Endometrium (tissue), 2 donors: ENCODE results near the gene OR14A16.

Source experiments
- FAIRE-seq: peaks from 2 replicates; lab custom pipeline; 2012; peaks lifted over from hg19 to GRCh38; lab: Jason Lieb, UNC
- donor health status: control.
- donor health status: control.

The OR14A16 gene, protein sequence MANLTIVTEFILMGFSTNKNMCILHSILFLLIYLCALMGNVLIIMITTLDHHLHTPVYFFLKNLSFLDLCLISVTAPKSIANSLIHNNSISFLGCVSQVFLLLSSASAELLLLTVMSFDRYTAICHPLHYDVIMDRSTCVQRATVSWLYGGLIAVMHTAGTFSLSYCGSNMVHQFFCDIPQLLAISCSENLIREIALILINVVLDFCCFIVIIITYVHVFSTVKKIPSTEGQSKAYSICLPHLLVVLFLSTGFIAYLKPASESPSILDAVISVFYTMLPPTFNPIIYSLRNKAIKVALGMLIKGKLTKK

DNA sequence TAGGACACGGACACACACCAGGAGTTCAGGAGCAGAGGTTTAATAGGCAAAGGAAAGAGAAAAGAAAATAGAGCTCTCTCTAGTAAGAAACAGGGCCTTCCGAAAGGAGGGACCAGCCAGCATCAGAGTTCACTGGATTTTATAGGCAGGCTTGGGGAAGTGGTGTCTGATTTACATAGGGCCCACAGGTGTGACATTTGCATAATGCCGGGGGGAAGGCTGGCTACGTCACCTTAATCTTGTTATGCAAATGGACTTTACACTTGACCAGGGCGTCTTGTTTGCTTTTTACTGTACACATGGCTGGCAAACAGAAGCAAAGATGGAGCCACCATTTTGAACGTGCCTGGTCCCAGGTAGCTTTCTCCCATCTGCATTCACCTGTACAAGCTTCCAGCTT lies at the start of gene OR14A16:
TSS of gene OR14A16 (minus strand) at position 97 of the 400 bp plus-strand sequence. CDS start 8,390 bp downstream, outside the sequence.
- no peak for FAIRE-seq

DNA sequence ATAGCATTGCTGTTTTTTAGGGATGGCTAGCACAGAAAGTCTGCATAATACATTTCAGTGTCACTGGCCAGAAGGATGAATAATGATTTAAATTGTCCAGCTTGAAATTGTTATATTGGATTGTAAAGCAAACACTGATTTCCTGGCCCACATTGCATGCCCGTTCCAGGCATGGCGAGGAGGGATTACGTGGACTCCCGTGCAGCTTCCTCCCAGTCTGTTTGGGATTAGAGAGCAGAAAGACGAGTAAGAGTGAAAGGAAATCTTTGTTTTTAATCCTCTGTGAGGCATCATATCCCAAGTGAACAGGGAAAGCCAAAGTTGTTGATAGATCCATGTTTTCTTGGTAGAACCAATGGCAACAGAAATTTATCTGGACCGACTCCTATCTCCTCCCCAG lies 41.5 kb upstream of the OR14A16 start:
- no peak for FAIRE-seq

DNA sequence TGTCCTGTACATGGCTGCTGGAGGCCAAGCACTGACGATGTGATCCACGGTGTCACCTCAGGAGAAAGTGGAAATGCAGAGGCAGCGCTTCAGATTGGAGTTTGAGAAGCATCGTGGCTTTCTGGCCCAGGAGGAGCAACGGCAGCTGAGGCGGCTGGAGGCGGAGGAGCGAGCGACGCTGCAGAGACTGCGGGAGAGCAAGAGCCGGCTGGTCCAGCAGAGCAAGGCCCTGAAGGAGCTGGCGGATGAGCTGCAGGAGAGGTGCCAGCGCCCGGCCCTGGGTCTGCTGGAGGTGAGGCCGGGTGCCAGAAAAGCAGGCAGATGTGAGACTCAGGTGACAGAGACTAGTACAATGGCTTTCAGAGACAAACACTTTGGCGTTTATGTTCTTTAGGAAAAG lies 40.7 kb upstream of the OR14A16 start:
- no peak for FAIRE-seq

DNA sequence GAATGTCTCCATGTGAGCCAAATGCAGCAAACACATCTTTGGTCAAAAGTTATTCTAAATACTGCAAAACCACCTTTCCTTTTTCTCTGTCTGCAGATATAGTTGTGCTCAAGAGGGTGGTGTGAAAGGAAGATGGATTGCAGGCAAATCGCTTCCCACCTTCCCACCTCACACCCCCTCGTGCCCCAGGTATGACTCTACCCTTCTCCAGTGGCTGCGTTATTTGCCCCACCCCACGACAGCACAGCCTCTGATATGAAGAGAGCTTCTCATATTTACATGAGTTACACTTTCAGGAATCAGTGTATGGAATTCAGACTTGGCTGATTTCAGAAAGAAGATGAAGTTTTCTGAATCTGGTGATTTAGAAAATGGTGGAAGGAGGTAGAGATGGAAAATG lies 38.8 kb upstream of the OR14A16 start:
- FAIRE-seq = no peak

GRCh38 chr1:247857985-247858619 lies 34.2 kb upstream of the OR14A16 start:
- FAIRE-seq = no peak

DNA sequence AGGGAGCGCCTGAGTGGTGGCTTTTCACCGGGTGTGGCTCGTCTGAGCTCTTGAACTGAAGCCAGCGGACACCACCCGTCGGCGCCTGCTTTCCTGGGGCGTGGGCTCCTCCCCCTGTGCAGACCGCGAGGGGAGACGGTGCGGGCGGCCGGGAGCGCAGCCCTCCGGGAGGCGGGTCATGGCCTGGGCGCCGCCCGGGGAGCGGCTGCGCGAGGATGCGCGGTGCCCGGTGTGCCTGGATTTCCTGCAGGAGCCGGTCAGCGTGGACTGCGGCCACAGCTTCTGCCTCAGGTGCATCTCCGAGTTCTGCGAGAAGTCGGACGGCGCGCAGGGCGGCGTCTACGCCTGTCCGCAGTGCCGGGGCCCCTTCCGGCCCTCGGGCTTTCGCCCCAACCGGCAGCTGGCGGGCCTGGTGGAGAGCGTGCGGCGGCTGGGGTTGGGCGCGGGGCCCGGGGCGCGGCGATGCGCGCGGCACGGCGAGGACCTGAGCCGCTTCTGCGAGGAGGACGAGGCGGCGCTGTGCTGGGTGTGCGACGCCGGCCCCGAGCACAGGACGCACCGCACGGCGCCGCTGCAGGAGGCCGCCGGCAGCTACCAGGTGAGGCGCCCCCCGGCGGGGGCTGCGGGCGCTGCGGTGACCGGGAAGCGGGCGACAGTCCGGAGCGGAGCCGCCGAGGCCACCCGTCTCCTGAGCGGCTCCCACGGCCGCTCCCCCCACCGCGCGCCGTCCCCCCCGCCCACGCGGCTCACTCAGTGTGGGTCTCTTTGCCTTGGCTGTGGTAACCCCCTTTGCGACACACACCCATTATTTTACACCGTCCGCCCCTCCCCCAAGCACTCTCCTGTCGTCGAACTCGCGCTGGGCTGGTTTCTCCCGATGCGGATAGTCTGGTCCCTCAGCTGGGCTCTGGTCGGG lies 33.4 kb upstream of the OR14A16 start, which contains the start of gene TRIM58:
TSS of gene TRIM58 (plus strand) at position 119 of the 916 bp plus-strand sequence. CDS start at position 179, 60 bp downstream.
- FAIRE-seq = no peak

DNA sequence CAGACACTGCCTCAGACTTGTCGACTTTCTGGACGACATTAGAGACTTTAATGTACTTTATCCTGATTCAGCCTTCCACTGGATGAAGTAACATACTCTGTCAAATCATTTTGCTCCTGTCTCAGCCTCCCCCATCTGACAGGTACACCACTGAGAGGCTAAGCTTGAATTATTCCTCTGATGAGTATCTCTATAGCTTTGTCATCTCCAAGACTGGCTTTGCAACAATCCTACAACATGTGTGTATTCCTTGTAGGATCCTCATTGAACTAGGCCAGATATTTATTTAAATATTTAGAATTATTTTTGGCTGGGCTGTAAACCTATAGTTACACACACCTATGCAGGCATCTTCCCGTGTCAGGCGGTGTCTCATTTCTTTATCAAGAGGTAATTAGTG lies 32.0 kb upstream of the OR14A16 start:
- no peak for FAIRE-seq

GRCh38 chr1:247854899-247855545 lies 31.1 kb upstream of the OR14A16 start:
- no peak for FAIRE-seq

GRCh38 chr1:247849616-247850015 lies 25.7 kb upstream of the OR14A16 start:
- FAIRE-seq = no peak

DNA sequence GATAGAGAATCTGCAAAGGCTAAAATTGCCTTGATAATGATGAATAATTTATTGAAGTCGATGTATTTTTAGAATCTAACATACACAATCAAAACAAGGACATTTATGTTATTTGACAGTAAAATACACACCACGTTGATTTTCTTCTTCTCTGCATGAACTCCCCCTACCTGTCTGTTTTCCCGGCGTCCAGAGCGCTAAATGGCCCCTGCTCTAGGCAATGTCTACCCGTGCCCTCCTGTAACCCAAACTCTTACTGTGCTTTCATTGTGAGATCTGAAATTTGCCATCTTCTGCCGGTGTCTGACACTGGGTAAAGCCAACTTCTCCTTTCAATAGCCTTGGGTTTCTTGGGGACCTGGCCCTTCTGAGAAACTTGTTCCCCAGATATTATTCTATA lies 24.4 kb upstream of the OR14A16 start:
- FAIRE-seq = no peak

GRCh38 chr1:247845693-247846017 lies 21.7 kb upstream of the OR14A16 start:
- no peak for FAIRE-seq

GRCh38 chr1:247845011-247845692 lies 21.2 kb upstream of the OR14A16 start:
- no peak for FAIRE-seq

- FAIRE-seq = no peak
Observed at GRCh38 chr1:247843411-247843810, 19.5 kb upstream of the OR14A16 start.

DNA sequence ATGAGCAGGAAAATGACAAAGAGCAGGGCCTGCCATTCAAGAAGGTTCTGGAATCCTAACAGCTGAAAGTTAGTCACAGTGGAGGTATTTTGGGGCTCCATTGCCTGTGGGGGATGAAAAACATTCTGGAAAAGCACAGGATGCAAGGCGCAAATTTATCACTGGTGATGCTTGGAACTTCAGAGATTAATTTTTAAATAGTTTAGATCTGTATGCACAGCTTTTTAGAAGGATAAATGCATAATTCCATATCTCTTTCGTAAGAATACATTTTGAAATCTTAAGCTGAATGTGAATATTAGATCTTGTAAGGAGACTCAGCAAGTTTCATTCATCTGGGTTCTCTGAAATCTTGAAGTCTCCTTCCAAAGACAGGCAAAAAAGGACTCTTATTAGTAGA lies 17.9 kb upstream of the OR14A16 start, which contains the start of gene OR11L1:
TSS of gene OR11L1 (minus strand) at position 101 of the 400 bp plus-strand sequence. CDS start at position 101, 0 bp downstream.
- no peak for FAIRE-seq

GRCh38 chr1:247840818-247841217 lies 16.9 kb upstream of the OR14A16 start:
- no peak for FAIRE-seq

GRCh38 chr1:247833601-247834000 lies 9.7 kb upstream of the OR14A16 start:
- FAIRE-seq = no peak

- FAIRE-seq = no peak
Observed at GRCh38 chr1:247829656-247830055, 5.7 kb upstream of the OR14A16 start.

DNA sequence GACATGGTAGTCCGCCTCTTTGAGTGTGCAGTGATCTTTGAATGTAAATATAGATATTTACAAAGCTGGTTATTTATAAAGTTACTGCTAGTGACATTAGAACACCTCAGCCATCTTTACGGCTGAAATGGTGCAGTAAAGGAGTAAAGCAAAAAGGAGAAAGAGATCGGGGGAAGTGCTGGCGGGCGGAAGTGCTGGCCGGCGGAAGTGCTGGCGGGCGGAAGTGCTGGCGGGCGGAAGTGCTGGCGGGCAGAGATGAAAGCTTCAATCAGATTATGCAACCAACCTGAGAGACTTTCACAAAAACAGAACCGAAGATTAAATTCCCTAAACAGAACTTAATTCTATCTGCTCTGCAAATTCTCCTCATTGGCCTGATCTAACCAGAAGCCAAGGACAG lies 1.4 kb upstream of the OR14A16 start:
- no peak for FAIRE-seq

DNA sequence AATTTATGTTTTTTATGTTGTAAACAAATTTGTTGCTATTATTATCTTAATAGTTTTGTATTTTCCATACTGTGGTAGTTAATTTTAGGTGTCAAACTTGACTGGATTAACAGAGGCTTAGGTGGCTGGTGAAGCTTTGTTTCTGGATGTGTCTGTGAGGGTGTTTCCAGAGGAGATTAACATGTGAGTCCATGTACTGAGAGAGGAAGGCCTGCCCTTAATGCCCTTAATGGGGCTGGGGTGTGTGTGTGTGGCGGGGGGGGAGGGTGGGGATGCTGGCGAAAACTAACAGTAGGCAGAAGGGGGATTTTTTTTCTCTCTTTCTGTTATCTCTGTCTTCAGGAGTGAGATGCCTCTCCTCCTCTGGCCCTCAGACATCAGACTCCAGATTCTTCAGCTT lies 1.9 kb downstream of the OR14A16 start:
- FAIRE-seq = no peak

- no peak for FAIRE-seq
Observed at GRCh38 chr1:247812637-247813036, 11.3 kb downstream of the OR14A16 start.

DNA sequence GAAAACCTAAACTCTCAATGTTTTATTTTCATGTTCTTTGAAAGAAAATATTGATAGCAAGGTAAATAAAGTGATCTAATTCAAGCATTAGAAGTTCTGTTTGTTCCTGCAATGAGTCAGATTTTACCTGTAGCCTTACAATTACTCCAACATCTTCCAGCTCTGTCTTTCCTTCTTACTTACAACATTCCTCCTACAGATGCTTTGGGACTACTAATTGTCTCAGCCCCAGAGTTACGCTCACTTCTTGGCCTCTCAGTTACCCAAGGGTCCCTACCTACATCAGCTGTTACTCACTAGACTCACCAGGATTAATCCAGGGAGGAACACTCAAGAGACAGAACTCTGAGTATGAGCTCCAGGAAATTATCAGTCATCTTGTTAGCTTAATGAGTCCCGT lies 26.4 kb downstream of the OR14A16 start:
- FAIRE-seq = no peak

- no peak for FAIRE-seq
Observed at GRCh38 chr1:247769603-247770002, 54.3 kb downstream of the OR14A16 start.
